ENCODE measurements around the gene LCP2.

LCP2 gene

GRCh38 chr5:170290498-170290897 is 7.1 kb downstream of the LCP2 start:
- no peak for TF ChIP-seq CTCF (IDR thresholded peaks at IDR 0.05; ENCODE audit: low read depth, low read length)
- no peaks in the 10 kb centered on the region for H3K4me1 ChIP-seq
- H3K9me3 ChIP-seq = no peaks in the 10 kb centered on the region
- no peaks in the 10 kb centered on the region for H3K36me3 ChIP-seq
- DNase-seq = no peak
- peaks cover 5% of the 10 kb centered on the region; the same call in 1 of the 2 replicates for H3K27me3 ChIP-seq
- H3K4me3 ChIP-seq (ENCODE audit: low read depth, low read length) = no peak overlapping the region

GRCh38 chr5:170289764-170290163 is 7.8 kb downstream of the LCP2 start:
- no peak for DNase-seq
- Histone ChIP-seq H3K27me3 (peaks cover 5% of the 10 kb centered on the region; the same call in 1 of the 2 replicates), H3K36me3 (no peaks in the 10 kb centered on the region), H3K9me3 (no peaks in the 10 kb centered on the region), H3K4me1 (no peaks in the 10 kb centered on the region), H3K4me3 (ENCODE audit: low read depth, low read length) (no peak overlapping the region)
- TF ChIP-seq CTCF (IDR thresholded peaks at IDR 0.05; ENCODE audit: low read depth, low read length) = no peak

GRCh38 chr5:170289121-170289520 is 8.5 kb downstream of the LCP2 start:
- no peaks in the 10 kb centered on the region for H3K9me3 ChIP-seq
- DNase-seq = no peak
- no peak for TF ChIP-seq CTCF (IDR thresholded peaks at IDR 0.05; ENCODE audit: low read depth, low read length)
- H3K36me3 ChIP-seq = no peaks in the 10 kb centered on the region
- peaks cover 5% of the 10 kb centered on the region; the same call in 1 of the 2 replicates for H3K27me3 ChIP-seq
- no peaks in the 10 kb centered on the region for H3K4me1 ChIP-seq
- H3K4me3 ChIP-seq (ENCODE audit: low read depth, low read length) = no peak overlapping the region

GRCh38 chr5:170288551-170288950 is 9.0 kb downstream of the LCP2 start:
- Histone ChIP-seq H3K4me3 (ENCODE audit: low read depth, low read length) (no peak overlapping the region), H3K4me1 (no peaks in the 10 kb centered on the region), H3K27me3 (peaks cover 5% of the 10 kb centered on the region; the same call in 1 of the 2 replicates), H3K36me3 (no peaks in the 10 kb centered on the region), H3K9me3 (no peaks in the 10 kb centered on the region)
- TF ChIP-seq CTCF (IDR thresholded peaks at IDR 0.05; ENCODE audit: low read depth, low read length) = no peak
- DNase-seq = no peak

- peaks cover 3% of the 10 kb centered on the region; the same call in 1 of the 2 replicates for H3K27me3 ChIP-seq
- DNase-seq = no peak
- no peaks in the 10 kb centered on the region for H3K4me1 ChIP-seq
- no peak overlapping the region for H3K4me3 ChIP-seq (ENCODE audit: low read depth, low read length)
- no peaks in the 10 kb centered on the region for H3K36me3 ChIP-seq
- no peaks in the 10 kb centered on the region for H3K9me3 ChIP-seq
- TF ChIP-seq CTCF (IDR thresholded peaks at IDR 0.05; ENCODE audit: low read depth, low read length) = no peak
Observed at GRCh38 chr5:170288151-170288550, 9.4 kb downstream of the LCP2 start.

- Histone ChIP-seq H3K4me3 (ENCODE audit: low read depth, low read length) (no peak overlapping the region), H3K4me1 (no peaks in the 10 kb centered on the region), H3K27me3 (no peaks in the 10 kb centered on the region), H3K36me3 (no peaks in the 10 kb centered on the region), H3K9me3 (no peaks in the 10 kb centered on the region)
- no peak for DNase-seq
- TF ChIP-seq CTCF (IDR thresholded peaks at IDR 0.05; ENCODE audit: low read depth, low read length) = no peak
Observed at GRCh38 chr5:170287532-170287931, 10.0 kb downstream of the LCP2 start.
